T1000 (cell line): ENCODE data around the gene DAD1.
A peak's percentile ranks its signal among the peaks of the same experiment; 100 is the strongest.

Experiments
- DNase-seq: peaks from one replicate; lab custom pipeline; 2025; ENCODE audit warnings: mixed read lengths; lab: John Stamatoyannopoulos, UW

Gene DAD1

GRCh38 chr14:22536853-22537338, 52.1 kb downstream of the DAD1 start:
- DNase-seq: peak; percentile 67

GRCh38 chr14:22535916-22536315, 53.1 kb downstream of the DAD1 start:
- DNase-seq: no peak

- no peak for DNase-seq
Observed at GRCh38 chr14:22535126-22535525, 53.9 kb downstream of the DAD1 start.

- DNase-seq: no peak
Observed at GRCh38 chr14:22534547-22534946, 54.5 kb downstream of the DAD1 start.

GRCh38 chr14:22533739-22534359, 55.2 kb downstream of the DAD1 start:
- no peak for DNase-seq

- DNase-seq: no peak
Observed at GRCh38 chr14:22533057-22533704, 55.8 kb downstream of the DAD1 start.

- no peak for DNase-seq
Observed at GRCh38 chr14:22532345-22533056, 56.5 kb downstream of the DAD1 start.

GRCh38 chr14:22531451-22532344, 57.3 kb downstream of the DAD1 start:
- no peak for DNase-seq

- DNase-seq: no peak
Observed at GRCh38 chr14:22530127-22530526, 58.9 kb downstream of the DAD1 start.

GRCh38 chr14:22526744-22527143, 62.3 kb downstream of the DAD1 start:
- DNase-seq: no peak

GRCh38 chr14:22526218-22526617, 62.8 kb downstream of the DAD1 start:
- DNase-seq: no peak

GRCh38 chr14:22524784-22525161, 64.3 kb downstream of the DAD1 start:
- DNase-seq: no peak

GRCh38 chr14:22524115-22524783, 64.8 kb downstream of the DAD1 start:
- no peak for DNase-seq

- no peak for DNase-seq
Observed at GRCh38 chr14:22523283-22523682, 65.7 kb downstream of the DAD1 start.

- DNase-seq: no peak
Observed at GRCh38 chr14:22522466-22522957, 66.5 kb downstream of the DAD1 start.

- no peak for DNase-seq
Observed at GRCh38 chr14:22521449-22522239, 67.4 kb downstream of the DAD1 start.

GRCh38 chr14:22520796-22521195, 68.2 kb downstream of the DAD1 start:
- no peak for DNase-seq

GRCh38 chr14:22519877-22520685, 68.9 kb downstream of the DAD1 start:
- DNase-seq: no peak

GRCh38 chr14:22518073-22518472, 71.0 kb downstream of the DAD1 start:
- DNase-seq: no peak
